ENCODE data around the gene SMURF2. TPM values are rescaled to one million over a fixed set of nuclear protein-coding genes. Genes with fewer than 3 reads are reported as not detected.

Gene SMURF2
- total and polyA plus RNA-seq, 2 experiments from 2014 or later: 13.2 to 22.2 TPM

GRCh38 chr17:64632194-64632593 lies 29.9 kb downstream of the SMURF2 start:
- Histone ChIP-seq H3K27ac (no peak overlapping the region), H3K27me3 (no peaks in the 10 kb centered on the region), H3K4me1 (ENCODE audit: low read depth) (no peaks in the 10 kb centered on the region), H3K9me3 (ENCODE audit: low read depth) (no peaks in the 10 kb centered on the region), H3K36me3 (no peaks in the 10 kb centered on the region), H3K4me3 (no peak overlapping the region)
- TF ChIP-seq CTCF (IDR thresholded peaks at IDR 0.05; ENCODE audit: low read depth, low read length): no peak
- DNase-seq (ENCODE audit: low read depth in 1 of 2, low spot score in 1 of 2): no peak

- Histone ChIP-seq H3K36me3 (no peaks in the 10 kb centered on the region), H3K27ac (no peak overlapping the region), H3K9me3 (ENCODE audit: low read depth) (no peaks in the 10 kb centered on the region), H3K27me3 (no peaks in the 10 kb centered on the region), H3K4me1 (ENCODE audit: low read depth) (no peaks in the 10 kb centered on the region), H3K4me3 (no peak overlapping the region)
- no peak for DNase-seq (ENCODE audit: low read depth in 1 of 2, low spot score in 1 of 2)
- no peak for TF ChIP-seq CTCF (IDR thresholded peaks at IDR 0.05; ENCODE audit: low read depth, low read length)
Measured at GRCh38 chr17:64630309-64631223, 31.5 kb downstream of the SMURF2 start.

- no peaks in the 10 kb centered on the region for H3K36me3 ChIP-seq
- DNase-seq (ENCODE audit: low read depth in 1 of 2, low spot score in 1 of 2): no peak
- no peak for TF ChIP-seq CTCF (IDR thresholded peaks at IDR 0.05; ENCODE audit: low read depth, low read length)
- no peak overlapping the region for H3K27ac ChIP-seq
- H3K9me3 ChIP-seq (ENCODE audit: low read depth): no peaks in the 10 kb centered on the region
- H3K27me3 ChIP-seq: no peaks in the 10 kb centered on the region
- H3K4me1 ChIP-seq (ENCODE audit: low read depth): no peaks in the 10 kb centered on the region
- no peak overlapping the region for H3K4me3 ChIP-seq
Measured at GRCh38 chr17:64628641-64629040, 33.5 kb downstream of the SMURF2 start.

GRCh38 chr17:64627797-64628196 lies 34.3 kb downstream of the SMURF2 start:
- no peak for DNase-seq (ENCODE audit: low read depth in 1 of 2, low spot score in 1 of 2)
- Histone ChIP-seq H3K27me3 (no peaks in the 10 kb centered on the region), H3K27ac (no peak overlapping the region), H3K9me3 (ENCODE audit: low read depth) (no peaks in the 10 kb centered on the region), H3K36me3 (no peaks in the 10 kb centered on the region), H3K4me3 (no peak overlapping the region), H3K4me1 (ENCODE audit: low read depth) (no peaks in the 10 kb centered on the region)
- TF ChIP-seq CTCF (IDR thresholded peaks at IDR 0.05; ENCODE audit: low read depth, low read length): no peak

GRCh38 chr17:64626827-64627226 lies 35.3 kb downstream of the SMURF2 start:
- H3K36me3 ChIP-seq: no peaks in the 10 kb centered on the region
- no peaks in the 10 kb centered on the region for H3K27me3 ChIP-seq
- H3K9me3 ChIP-seq (ENCODE audit: low read depth): no peaks in the 10 kb centered on the region
- H3K4me1 ChIP-seq (ENCODE audit: low read depth): no peaks in the 10 kb centered on the region
- TF ChIP-seq CTCF (IDR thresholded peaks at IDR 0.05; ENCODE audit: low read depth, low read length): no peak
- H3K4me3 ChIP-seq: no peak overlapping the region
- DNase-seq (ENCODE audit: low read depth in 1 of 2, low spot score in 1 of 2): no peak
- H3K27ac ChIP-seq: no peak overlapping the region
